H1 (cell line): ENCODE data around the gene PRR7. TPM values are rescaled to one million over a fixed set of nuclear protein-coding genes. Genes with fewer than 3 reads are reported as not detected.

Experiments used
- RNF2 ChIP-seq: fragments of 200-900, 300-1000 bp; sonication (generic); IDR thresholded peaks from 2 replicates; pipeline ENCODE4 v1.7.1; 2016; ENCODE audit warnings: borderline replicate concordance, low read depth, mild to moderate bottlenecking, antibody characterized with exemption, low read length; ENCODE audit not compliant: poor library complexity, severe bottlenecking; ENCODE audit errors: missing control alignments
- RXRA ChIP-seq: IDR thresholded peaks from 2 replicates; pipeline ENCODE4 v1.6.1; 2011; ENCODE audit warnings: low read depth, mild to moderate bottlenecking, low read length, moderate library complexity; ENCODE audit not compliant: insufficient read depth
- polyA plus RNA-seq, 7 experiments: library from polyadenylated mRNA; depleted of rRNA in 3 of 7; stranded (reverse) in 5 of 7; unstranded in 2 of 7; fragments of >200 nt in 5 of 7; fragments of 200-250 nt in 2 of 7; gene quantifications; 1 replicate in 5 of 7; 2 replicates in 1 of 7; 4 replicates in 1 of 7; pipeline versions ENCODE4 v1.2.1 to v1.2.3, GENCODE V29; 2011 to 2013; ENCODE audit warnings: missing spikeins in 2 of 7, mixed read lengths in 2 of 7
- total RNA-seq: library from RNA; stranded (reverse); fragmentation: NEBNext Ultra II Directional; extraction: Animal tissue kit (Norgen Biotek cat#: 25700); gene quantifications from 2 replicates; pipeline ENCODE4 v1.2.1, GENCODE V29; 2021
- TF ChIP-seq, protein P1 (sequence below): fragments of 300-600 bp; sonication (generic); IDR thresholded peaks from 2 replicates; pipeline ENCODE4 v1.7.1; 2012; ENCODE audit warnings: low read length, moderate library complexity, mild to moderate bottlenecking, inconsistent platforms; ENCODE audit not compliant: insufficient replicate concordance

The PRR7 gene
- total and polyA plus RNA-seq, 2 of the 8 experiments (the other 6 are each of a cell fraction or from before 2014, with no cell fraction given): 8.0 to 11.8 TPM

DNA sequence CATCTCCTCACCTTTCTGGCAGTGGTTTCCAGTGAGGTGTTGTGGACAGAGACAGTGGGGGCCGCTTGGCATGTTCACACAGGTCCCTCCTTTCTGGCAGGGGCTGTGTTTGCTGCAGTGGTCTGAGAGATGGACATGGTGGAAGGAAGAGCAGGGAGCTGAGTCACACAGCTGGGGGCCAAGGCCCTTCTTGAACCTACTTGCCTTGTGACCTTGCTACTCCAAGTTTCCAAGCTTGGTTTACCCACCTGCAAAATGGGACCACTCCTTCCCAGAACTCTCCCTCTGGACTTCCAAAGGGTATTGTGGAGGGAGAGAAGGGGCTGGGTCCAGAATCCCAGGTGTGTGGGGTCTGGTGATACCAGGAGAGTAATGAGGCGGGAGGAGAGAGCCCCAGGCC, 41.3 kb upstream of the PRR7 start (continued):
- TF ChIP-seq, protein P1, sequence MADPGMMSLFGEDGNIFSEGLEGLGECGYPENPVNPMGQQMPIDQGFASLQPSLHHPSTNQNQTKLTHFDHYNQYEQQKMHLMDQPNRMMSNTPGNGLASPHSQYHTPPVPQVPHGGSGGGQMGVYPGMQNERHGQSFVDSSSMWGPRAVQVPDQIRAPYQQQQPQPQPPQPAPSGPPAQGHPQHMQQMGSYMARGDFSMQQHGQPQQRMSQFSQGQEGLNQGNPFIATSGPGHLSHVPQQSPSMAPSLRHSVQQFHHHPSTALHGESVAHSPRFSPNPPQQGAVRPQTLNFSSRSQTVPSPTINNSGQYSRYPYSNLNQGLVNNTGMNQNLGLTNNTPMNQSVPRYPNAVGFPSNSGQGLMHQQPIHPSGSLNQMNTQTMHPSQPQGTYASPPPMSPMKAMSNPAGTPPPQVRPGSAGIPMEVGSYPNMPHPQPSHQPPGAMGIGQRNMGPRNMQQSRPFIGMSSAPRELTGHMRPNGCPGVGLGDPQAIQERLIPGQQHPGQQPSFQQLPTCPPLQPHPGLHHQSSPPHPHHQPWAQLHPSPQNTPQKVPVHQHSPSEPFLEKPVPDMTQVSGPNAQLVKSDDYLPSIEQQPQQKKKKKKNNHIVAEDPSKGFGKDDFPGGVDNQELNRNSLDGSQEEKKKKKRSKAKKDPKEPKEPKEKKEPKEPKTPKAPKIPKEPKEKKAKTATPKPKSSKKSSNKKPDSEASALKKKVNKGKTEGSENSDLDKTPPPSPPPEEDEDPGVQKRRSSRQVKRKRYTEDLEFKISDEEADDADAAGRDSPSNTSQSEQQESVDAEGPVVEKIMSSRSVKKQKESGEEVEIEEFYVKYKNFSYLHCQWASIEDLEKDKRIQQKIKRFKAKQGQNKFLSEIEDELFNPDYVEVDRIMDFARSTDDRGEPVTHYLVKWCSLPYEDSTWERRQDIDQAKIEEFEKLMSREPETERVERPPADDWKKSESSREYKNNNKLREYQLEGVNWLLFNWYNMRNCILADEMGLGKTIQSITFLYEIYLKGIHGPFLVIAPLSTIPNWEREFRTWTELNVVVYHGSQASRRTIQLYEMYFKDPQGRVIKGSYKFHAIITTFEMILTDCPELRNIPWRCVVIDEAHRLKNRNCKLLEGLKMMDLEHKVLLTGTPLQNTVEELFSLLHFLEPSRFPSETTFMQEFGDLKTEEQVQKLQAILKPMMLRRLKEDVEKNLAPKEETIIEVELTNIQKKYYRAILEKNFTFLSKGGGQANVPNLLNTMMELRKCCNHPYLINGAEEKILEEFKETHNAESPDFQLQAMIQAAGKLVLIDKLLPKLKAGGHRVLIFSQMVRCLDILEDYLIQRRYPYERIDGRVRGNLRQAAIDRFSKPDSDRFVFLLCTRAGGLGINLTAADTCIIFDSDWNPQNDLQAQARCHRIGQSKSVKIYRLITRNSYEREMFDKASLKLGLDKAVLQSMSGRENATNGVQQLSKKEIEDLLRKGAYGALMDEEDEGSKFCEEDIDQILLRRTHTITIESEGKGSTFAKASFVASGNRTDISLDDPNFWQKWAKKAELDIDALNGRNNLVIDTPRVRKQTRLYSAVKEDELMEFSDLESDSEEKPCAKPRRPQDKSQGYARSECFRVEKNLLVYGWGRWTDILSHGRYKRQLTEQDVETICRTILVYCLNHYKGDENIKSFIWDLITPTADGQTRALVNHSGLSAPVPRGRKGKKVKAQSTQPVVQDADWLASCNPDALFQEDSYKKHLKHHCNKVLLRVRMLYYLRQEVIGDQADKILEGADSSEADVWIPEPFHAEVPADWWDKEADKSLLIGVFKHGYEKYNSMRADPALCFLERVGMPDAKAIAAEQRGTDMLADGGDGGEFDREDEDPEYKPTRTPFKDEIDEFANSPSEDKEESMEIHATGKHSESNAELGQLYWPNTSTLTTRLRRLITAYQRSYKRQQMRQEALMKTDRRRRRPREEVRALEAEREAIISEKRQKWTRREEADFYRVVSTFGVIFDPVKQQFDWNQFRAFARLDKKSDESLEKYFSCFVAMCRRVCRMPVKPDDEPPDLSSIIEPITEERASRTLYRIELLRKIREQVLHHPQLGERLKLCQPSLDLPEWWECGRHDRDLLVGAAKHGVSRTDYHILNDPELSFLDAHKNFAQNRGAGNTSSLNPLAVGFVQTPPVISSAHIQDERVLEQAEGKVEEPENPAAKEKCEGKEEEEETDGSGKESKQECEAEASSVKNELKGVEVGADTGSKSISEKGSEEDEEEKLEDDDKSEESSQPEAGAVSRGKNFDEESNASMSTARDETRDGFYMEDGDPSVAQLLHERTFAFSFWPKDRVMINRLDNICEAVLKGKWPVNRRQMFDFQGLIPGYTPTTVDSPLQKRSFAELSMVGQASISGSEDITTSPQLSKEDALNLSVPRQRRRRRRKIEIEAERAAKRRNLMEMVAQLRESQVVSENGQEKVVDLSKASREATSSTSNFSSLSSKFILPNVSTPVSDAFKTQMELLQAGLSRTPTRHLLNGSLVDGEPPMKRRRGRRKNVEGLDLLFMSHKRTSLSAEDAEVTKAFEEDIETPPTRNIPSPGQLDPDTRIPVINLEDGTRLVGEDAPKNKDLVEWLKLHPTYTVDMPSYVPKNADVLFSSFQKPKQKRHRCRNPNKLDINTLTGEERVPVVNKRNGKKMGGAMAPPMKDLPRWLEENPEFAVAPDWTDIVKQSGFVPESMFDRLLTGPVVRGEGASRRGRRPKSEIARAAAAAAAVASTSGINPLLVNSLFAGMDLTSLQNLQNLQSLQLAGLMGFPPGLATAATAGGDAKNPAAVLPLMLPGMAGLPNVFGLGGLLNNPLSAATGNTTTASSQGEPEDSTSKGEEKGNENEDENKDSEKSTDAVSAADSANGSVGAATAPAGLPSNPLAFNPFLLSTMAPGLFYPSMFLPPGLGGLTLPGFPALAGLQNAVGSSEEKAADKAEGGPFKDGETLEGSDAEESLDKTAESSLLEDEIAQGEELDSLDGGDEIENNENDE: no peak
- TF ChIP-seq RNF2 (no peak), RXRA (no peak)
